ENCODE data around the gene KCTD14.

Gene KCTD14

DNA sequence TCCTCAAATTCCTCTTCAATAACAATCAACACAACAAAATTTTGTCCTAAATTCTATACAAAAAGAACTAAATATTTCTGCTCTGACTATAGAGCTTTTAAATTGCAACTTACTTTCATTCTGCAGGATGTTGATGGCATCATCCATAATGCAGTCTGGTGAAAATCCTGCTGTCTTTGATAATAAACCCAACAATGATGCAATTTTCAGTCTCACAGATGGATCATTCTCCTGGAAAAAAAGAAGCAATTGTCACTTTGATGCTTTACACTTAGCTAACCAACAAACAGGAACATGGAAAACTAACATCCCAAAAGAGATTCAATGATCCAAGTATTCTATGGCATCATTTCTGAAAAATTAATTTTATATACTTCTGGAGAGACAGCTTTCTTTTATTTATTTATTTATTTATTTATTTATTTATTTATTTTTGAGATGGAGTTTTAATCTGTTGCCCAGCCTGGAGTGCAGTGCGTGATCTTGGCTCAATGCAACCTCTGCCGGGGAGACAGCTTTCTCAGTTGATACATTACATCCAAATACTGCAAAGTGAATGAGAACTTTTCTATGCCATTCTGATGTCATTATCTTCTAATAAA is 41.6 kb downstream of the KCTD14 start:
- H3K4me1 ChIP-seq (ENCODE audit: control insufficient read depth, insufficient read depth, low read depth, low read length), result no peaks in the 10 kb centered on the region
- H2BK120ac ChIP-seq (ENCODE audit: low read depth, low read length), result no peak overlapping the region
- DNase-seq, result no peak
- H3K18ac ChIP-seq (ENCODE audit: low read depth in 1 of 2, low read length in 2 of 2), result no peak overlapping the region
- H3K4me3 ChIP-seq (ENCODE audit: insufficient read depth in 1 of 2, low read depth in 1 of 2, low read length in 2 of 2), result no peak overlapping the region
- H3K14ac ChIP-seq (ENCODE audit: low read length in 2 of 2), result no peak overlapping the region
- H3K4ac ChIP-seq (ENCODE audit: low read depth in 1 of 2, low read length in 2 of 2), result no peak overlapping the region
- peaks cover 9 to 66% of the 10 kb centered on the region in 2 experiments for H3K36me3 ChIP-seq (ENCODE audit: control insufficient read depth in 1 of 2, insufficient read depth in 2 of 2, low read depth in 1 of 2, low read length in 2 of 2)
- H3K23ac ChIP-seq (ENCODE audit: low read length in 2 of 2), result no peak overlapping the region
- H2BK15ac ChIP-seq (ENCODE audit: low read depth, poor library complexity, severe bottlenecking), result no peak overlapping the region
- no peak overlapping the region for H3K27ac ChIP-seq (ENCODE audit: low read length, poor library complexity, severe bottlenecking)
- H3K79me1 ChIP-seq (replicated peaks; ENCODE audit: low read length, poor library complexity, severe bottlenecking), result peaks cover 16% of the 10 kb centered on the region
- no peak overlapping the region for H4K91ac ChIP-seq (ENCODE audit: low read length)
- no peak overlapping the region for H2AK5ac ChIP-seq (ENCODE audit: low read length, severe bottlenecking)
- WGBS, result 98% methylated on average over 2 of the region's 2 CpGs
- H2BK5ac ChIP-seq (ENCODE audit: low read depth, low read length, poor library complexity, severe bottlenecking), result no peak overlapping the region
- no peak overlapping the region for H2AFZ ChIP-seq (ENCODE audit: low read depth, low read length)
- no peak overlapping the region for H2BK12ac ChIP-seq (ENCODE audit: low read length in 2 of 2)
- no peak overlapping the region for H3K4me2 ChIP-seq (ENCODE audit: low read length, poor library complexity, severe bottlenecking)
- H4K8ac ChIP-seq (ENCODE audit: low read length), result no peak overlapping the region
- no peaks in the 10 kb centered on the region for H3K9me3 ChIP-seq (ENCODE audit: control insufficient read depth, low read length)
- H3K9ac ChIP-seq (ENCODE audit: low read length), result no peak overlapping the region
- no peaks in the 10 kb centered on the region for H3K27me3 ChIP-seq (ENCODE audit: control insufficient read depth in 1 of 2, insufficient read depth in 1 of 2, low read length in 2 of 2)

DNA sequence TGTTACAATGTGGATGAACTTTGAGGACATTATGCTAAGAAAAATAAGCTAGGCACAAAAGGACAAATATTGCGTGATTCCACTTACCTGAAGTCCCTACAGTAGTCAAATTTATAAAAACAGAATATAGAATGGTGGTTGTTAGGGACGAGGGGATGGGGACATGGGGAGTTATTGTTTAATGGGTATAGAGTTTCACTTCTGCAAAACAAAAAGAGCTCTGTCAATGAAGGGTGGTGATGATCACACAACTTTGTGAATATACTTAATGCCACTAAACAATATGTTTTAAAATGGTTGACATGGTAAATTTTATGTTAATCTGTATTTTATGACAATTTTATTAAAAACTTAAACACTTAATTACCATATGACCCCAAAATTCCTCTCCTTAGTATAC is 54.7 kb downstream of the KCTD14 start:
- peaks cover 2% of the 10 kb centered on the region for H3K79me1 ChIP-seq (replicated peaks; ENCODE audit: low read length, poor library complexity, severe bottlenecking)
- no peak overlapping the region for H3K23ac ChIP-seq (ENCODE audit: low read length in 2 of 2)
- H3K18ac ChIP-seq (ENCODE audit: low read depth in 1 of 2, low read length in 2 of 2), result no peak overlapping the region
- H2BK15ac ChIP-seq (ENCODE audit: low read depth, poor library complexity, severe bottlenecking), result no peak overlapping the region
- H2AFZ ChIP-seq (ENCODE audit: low read depth, low read length), result no peak overlapping the region
- H3K27me3 ChIP-seq (ENCODE audit: control insufficient read depth in 1 of 2, insufficient read depth in 1 of 2, low read length in 2 of 2), result no peaks in the 10 kb centered on the region
- no peak overlapping the region for H3K4ac ChIP-seq (ENCODE audit: low read depth in 1 of 2, low read length in 2 of 2)
- no peak overlapping the region for H2BK12ac ChIP-seq (ENCODE audit: low read length in 2 of 2)
- H2BK5ac ChIP-seq (ENCODE audit: low read depth, low read length, poor library complexity, severe bottlenecking), result no peak overlapping the region
- no peak overlapping the region for H3K4me2 ChIP-seq (ENCODE audit: low read length, poor library complexity, severe bottlenecking)
- H3K9ac ChIP-seq (ENCODE audit: low read length), result no peak overlapping the region
- H4K8ac ChIP-seq (ENCODE audit: low read length), result no peak overlapping the region
- DNase-seq, result no peak
- H4K91ac ChIP-seq (ENCODE audit: low read length), result no peak overlapping the region
- H3K36me3 ChIP-seq (ENCODE audit: control insufficient read depth in 1 of 2, insufficient read depth in 2 of 2, low read depth in 1 of 2, low read length in 2 of 2), result peaks cover 9 to 29% of the 10 kb centered on the region in 2 experiments
- no peak overlapping the region for H2AK5ac ChIP-seq (ENCODE audit: low read length, severe bottlenecking)
- no peak overlapping the region for H2BK120ac ChIP-seq (ENCODE audit: low read depth, low read length)
- no CpG with 5 or more reads among the region's 2 CpGs for WGBS
- no peak overlapping the region for H3K27ac ChIP-seq (ENCODE audit: low read length, poor library complexity, severe bottlenecking)
- no peak overlapping the region for H3K14ac ChIP-seq (ENCODE audit: low read length in 2 of 2)
- no peaks in the 10 kb centered on the region for H3K4me1 ChIP-seq (ENCODE audit: control insufficient read depth, insufficient read depth, low read depth, low read length)
- H3K4me3 ChIP-seq (ENCODE audit: insufficient read depth in 1 of 2, low read depth in 1 of 2, low read length in 2 of 2), result no peak overlapping the region
- H3K9me3 ChIP-seq (ENCODE audit: control insufficient read depth, low read length), result peaks cover 3% of the 10 kb centered on the region

GRCh38 chr11:77967753-77968152 is 55.3 kb downstream of the KCTD14 start:
- Histone ChIP-seq H3K27ac (ENCODE audit: low read length, poor library complexity, severe bottlenecking) (no peak overlapping the region), H2BK15ac (ENCODE audit: low read depth, poor library complexity, severe bottlenecking) (no peak overlapping the region), H3K4me3 (ENCODE audit: insufficient read depth in 1 of 2, low read depth in 1 of 2, low read length in 2 of 2) (no peak overlapping the region), H3K4me2 (ENCODE audit: low read length, poor library complexity, severe bottlenecking) (no peak overlapping the region), H4K8ac (ENCODE audit: low read length) (no peak overlapping the region), H2BK12ac (ENCODE audit: low read length in 2 of 2) (no peak overlapping the region), H2AK5ac (ENCODE audit: low read length, severe bottlenecking) (no peak overlapping the region), H3K4ac (ENCODE audit: low read depth in 1 of 2, low read length in 2 of 2) (no peak overlapping the region), H3K4me1 (ENCODE audit: control insufficient read depth, insufficient read depth, low read depth, low read length) (no peaks in the 10 kb centered on the region), H3K14ac (ENCODE audit: low read length in 2 of 2) (no peak overlapping the region), H3K9me3 (ENCODE audit: control insufficient read depth, low read length) (no peaks in the 10 kb centered on the region), H3K23ac (ENCODE audit: low read length in 2 of 2) (no peak overlapping the region), H3K36me3 (ENCODE audit: control insufficient read depth in 1 of 2, insufficient read depth in 2 of 2, low read depth in 1 of 2, low read length in 2 of 2) (peaks cover 9 to 26% of the 10 kb centered on the region in 2 experiments), H2AFZ (ENCODE audit: low read depth, low read length) (no peak overlapping the region), H2BK120ac (ENCODE audit: low read depth, low read length) (no peak overlapping the region), H2BK5ac (ENCODE audit: low read depth, low read length, poor library complexity, severe bottlenecking) (no peak overlapping the region), H3K79me1 (replicated peaks; ENCODE audit: low read length, poor library complexity, severe bottlenecking) (peaks cover 2% of the 10 kb centered on the region), H3K18ac (ENCODE audit: low read depth in 1 of 2, low read length in 2 of 2) (no peak overlapping the region), H3K27me3 (ENCODE audit: control insufficient read depth in 1 of 2, insufficient read depth in 1 of 2, low read length in 2 of 2) (no peaks in the 10 kb centered on the region), H3K9ac (ENCODE audit: low read length) (no peak overlapping the region), H4K91ac (ENCODE audit: low read length) (no peak overlapping the region)
- no peak for DNase-seq

- H3K27ac ChIP-seq (ENCODE audit: low read length, poor library complexity, severe bottlenecking), result no peak overlapping the region
- no peak overlapping the region for H4K8ac ChIP-seq (ENCODE audit: low read length)
- no peak overlapping the region for H4K91ac ChIP-seq (ENCODE audit: low read length)
- H3K79me1 ChIP-seq (replicated peaks; ENCODE audit: low read length, poor library complexity, severe bottlenecking), result peaks cover 2% of the 10 kb centered on the region
- no peak overlapping the region for H3K14ac ChIP-seq (ENCODE audit: low read length in 2 of 2)
- no peak overlapping the region for H3K4ac ChIP-seq (ENCODE audit: low read depth in 1 of 2, low read length in 2 of 2)
- H2BK12ac ChIP-seq (ENCODE audit: low read length in 2 of 2), result no peak overlapping the region
- DNase-seq, result no peak
- no peak overlapping the region for H3K18ac ChIP-seq (ENCODE audit: low read depth in 1 of 2, low read length in 2 of 2)
- H3K4me2 ChIP-seq (ENCODE audit: low read length, poor library complexity, severe bottlenecking), result no peak overlapping the region
- H2BK5ac ChIP-seq (ENCODE audit: low read depth, low read length, poor library complexity, severe bottlenecking), result no peak overlapping the region
- no peak overlapping the region for H3K4me3 ChIP-seq (ENCODE audit: insufficient read depth in 1 of 2, low read depth in 1 of 2, low read length in 2 of 2)
- no peak overlapping the region for H2BK120ac ChIP-seq (ENCODE audit: low read depth, low read length)
- H2AK5ac ChIP-seq (ENCODE audit: low read length, severe bottlenecking), result no peak overlapping the region
- H3K23ac ChIP-seq (ENCODE audit: low read length in 2 of 2), result no peak overlapping the region
- no peak overlapping the region for H2BK15ac ChIP-seq (ENCODE audit: low read depth, poor library complexity, severe bottlenecking)
- no peaks in the 10 kb centered on the region for H3K9me3 ChIP-seq (ENCODE audit: control insufficient read depth, low read length)
- H3K27me3 ChIP-seq (ENCODE audit: control insufficient read depth in 1 of 2, insufficient read depth in 1 of 2, low read length in 2 of 2), result no peaks in the 10 kb centered on the region
- no peak overlapping the region for H2AFZ ChIP-seq (ENCODE audit: low read depth, low read length)
- H3K9ac ChIP-seq (ENCODE audit: low read length), result no peak overlapping the region
- H3K36me3 ChIP-seq (ENCODE audit: control insufficient read depth in 1 of 2, insufficient read depth in 2 of 2, low read depth in 1 of 2, low read length in 2 of 2), result peaks cover 8 to 26% of the 10 kb centered on the region in 2 experiments
- H3K4me1 ChIP-seq (ENCODE audit: control insufficient read depth, insufficient read depth, low read depth, low read length), result no peaks in the 10 kb centered on the region
- 100% methylated on average over 2 of the region's 2 CpGs for WGBS
These were observed 56.0 kb downstream of the KCTD14 start for GRCh38 chr11:77967121-77967520.
